ENCODE results near the gene CDCP1. TPM values are rescaled to one million over a fixed set of nuclear protein-coding genes. Genes with fewer than 3 reads are reported as not detected.

Gene CDCP1
- total RNA-seq, 1 experiment from 2014 or later = 66.9 TPM

DNA sequence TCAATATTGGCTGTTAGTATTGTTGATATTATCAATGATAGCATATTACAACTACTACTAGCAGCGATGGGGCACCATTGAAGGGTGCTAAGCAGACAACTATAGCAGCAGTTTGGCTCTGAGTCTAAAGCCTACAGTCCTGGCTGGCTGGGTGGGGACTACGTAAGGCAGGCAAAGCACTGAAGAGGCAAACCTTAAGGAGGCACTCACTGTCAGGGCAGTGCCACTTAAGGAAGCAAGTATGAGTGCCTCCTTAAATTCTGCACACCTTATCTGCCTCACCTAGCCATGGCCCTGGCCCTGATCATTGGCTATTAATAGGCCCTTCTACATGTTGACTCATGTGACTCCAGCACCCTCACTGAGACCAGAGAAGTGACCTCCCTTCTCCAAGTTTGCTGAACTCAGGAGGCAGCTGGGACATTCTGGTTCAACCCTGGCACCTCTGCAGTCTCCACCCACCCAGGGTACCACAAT lies 20.6 kb downstream of the CDCP1 start:
- Mint-ChIP-seq H3K4me3 (ENCODE audit: low read depth, unreplicated experiment) (no peak overlapping the region), H3K9me3 (ENCODE audit: low read depth, unreplicated experiment) (no peaks in the 10 kb centered on the region), H3K36me3 (ENCODE audit: insufficient read depth, unreplicated experiment) (peaks cover 23% of the 10 kb centered on the region), H3K27me3 (ENCODE audit: unreplicated experiment) (no peaks in the 10 kb centered on the region), H3K4me1 (ENCODE audit: low read depth, unreplicated experiment) (peaks cover 56% of the 10 kb centered on the region), H3K27ac (ENCODE audit: unreplicated experiment) (peak overlapping the region; percentile 75)
- no TSS peak for BruUV-seq (replicated peaks)
- TF ChIP-seq, protein P1, sequence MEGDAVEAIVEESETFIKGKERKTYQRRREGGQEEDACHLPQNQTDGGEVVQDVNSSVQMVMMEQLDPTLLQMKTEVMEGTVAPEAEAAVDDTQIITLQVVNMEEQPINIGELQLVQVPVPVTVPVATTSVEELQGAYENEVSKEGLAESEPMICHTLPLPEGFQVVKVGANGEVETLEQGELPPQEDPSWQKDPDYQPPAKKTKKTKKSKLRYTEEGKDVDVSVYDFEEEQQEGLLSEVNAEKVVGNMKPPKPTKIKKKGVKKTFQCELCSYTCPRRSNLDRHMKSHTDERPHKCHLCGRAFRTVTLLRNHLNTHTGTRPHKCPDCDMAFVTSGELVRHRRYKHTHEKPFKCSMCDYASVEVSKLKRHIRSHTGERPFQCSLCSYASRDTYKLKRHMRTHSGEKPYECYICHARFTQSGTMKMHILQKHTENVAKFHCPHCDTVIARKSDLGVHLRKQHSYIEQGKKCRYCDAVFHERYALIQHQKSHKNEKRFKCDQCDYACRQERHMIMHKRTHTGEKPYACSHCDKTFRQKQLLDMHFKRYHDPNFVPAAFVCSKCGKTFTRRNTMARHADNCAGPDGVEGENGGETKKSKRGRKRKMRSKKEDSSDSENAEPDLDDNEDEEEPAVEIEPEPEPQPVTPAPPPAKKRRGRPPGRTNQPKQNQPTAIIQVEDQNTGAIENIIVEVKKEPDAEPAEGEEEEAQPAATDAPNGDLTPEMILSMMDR (IDR thresholded peaks at IDR 0.05; ENCODE audit: unreplicated experiment) = no peak
- peak; percentile 69 for DNase-seq
- CTCF ChIA-PET = interaction anchor here (0.6 to 1.1 kb wide), 5 partner anchors 11 to 87 kb away, joined by 3 read pairs; no protein-coding TSS in a partner anchor
- intact Hi-C loops (cut with micrococcal nuclease; ENCODE audit: unreplicated experiment) = no loop called here

DNA sequence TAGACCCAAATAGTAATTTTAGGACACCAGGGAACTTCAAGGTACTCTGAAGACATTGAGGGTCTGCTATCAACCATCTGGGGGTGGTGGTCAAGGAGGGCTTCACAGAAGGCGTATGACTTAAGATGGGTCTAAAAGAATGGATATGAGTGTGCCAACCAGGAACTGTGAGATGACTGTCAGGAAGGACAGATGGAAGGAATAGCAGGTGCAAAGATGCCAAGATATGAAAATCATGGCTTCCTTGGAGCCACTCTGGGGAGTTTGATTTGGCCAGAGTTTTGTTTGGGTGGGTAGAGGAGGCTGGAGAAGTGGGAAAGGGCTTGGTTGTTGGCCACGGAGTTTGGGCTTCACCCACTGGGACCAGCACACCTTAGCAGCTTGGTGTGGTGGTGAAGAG lies 21.2 kb downstream of the CDCP1 start:
- Mint-ChIP-seq H3K27me3 (ENCODE audit: unreplicated experiment) (no peaks in the 10 kb centered on the region), H3K27ac (ENCODE audit: unreplicated experiment) (peak overlapping the region; percentile 83), H3K9me3 (ENCODE audit: low read depth, unreplicated experiment) (no peaks in the 10 kb centered on the region), H3K4me3 (ENCODE audit: low read depth, unreplicated experiment) (no peak overlapping the region), H3K36me3 (ENCODE audit: insufficient read depth, unreplicated experiment) (peaks cover 23% of the 10 kb centered on the region), H3K4me1 (ENCODE audit: low read depth, unreplicated experiment) (peaks cover 63% of the 10 kb centered on the region)
- CTCF ChIA-PET = no interaction called here
- BruUV-seq (replicated peaks) = TSS peak; percentile 80
- intact Hi-C loops (cut with micrococcal nuclease; ENCODE audit: unreplicated experiment) = loop anchor here (5.0 kb wide), 3 partner anchors 42 to 87 kb away; no protein-coding TSS in a partner anchor
- DNase-seq = no peak
- TF ChIP-seq, protein P1 (IDR thresholded peaks at IDR 0.05; ENCODE audit: unreplicated experiment) = no peak

DNA sequence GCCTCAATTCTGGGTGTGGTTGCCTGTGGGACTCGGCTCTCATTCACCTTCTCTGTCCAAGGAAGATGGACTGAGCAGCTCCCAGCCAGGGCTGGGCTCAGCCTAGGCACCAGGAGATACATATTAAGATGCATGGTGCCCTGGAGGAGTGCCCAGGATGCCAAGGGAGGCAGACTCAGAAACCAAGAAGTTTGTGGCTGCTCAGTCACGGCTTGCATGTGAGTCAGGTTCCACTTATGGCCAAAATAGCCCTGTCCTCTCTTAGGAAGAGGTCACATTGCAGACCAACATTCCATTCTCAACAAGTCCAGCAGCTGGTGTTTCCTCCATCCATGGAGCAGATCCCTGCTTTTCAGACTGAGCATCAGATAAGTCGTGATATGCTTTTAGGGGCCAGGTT lies 21.8 kb downstream of the CDCP1 start:
- no peak for DNase-seq
- H3K4me3 Mint-ChIP-seq (ENCODE audit: low read depth, unreplicated experiment) = peak overlapping the region; percentile 21
- CTCF ChIA-PET = interaction anchor here (1.1 to 1.5 kb wide), 2 partner anchors 21 to 84 kb away, joined by 4 to 5 read pairs; no protein-coding TSS in a partner anchor
- peaks cover 69% of the 10 kb centered on the region for H3K4me1 Mint-ChIP-seq (ENCODE audit: low read depth, unreplicated experiment)
- TF ChIP-seq, protein P1 (IDR thresholded peaks at IDR 0.05; ENCODE audit: unreplicated experiment) = no peak
- H3K27me3 Mint-ChIP-seq (ENCODE audit: unreplicated experiment) = no peaks in the 10 kb centered on the region
- BruUV-seq (replicated peaks) = no TSS peak
- intact Hi-C loops (cut with micrococcal nuclease; ENCODE audit: unreplicated experiment) = loop anchor here (5.0 kb wide), 3 partner anchors 43 to 88 kb away; no protein-coding TSS in a partner anchor
- H3K36me3 Mint-ChIP-seq (ENCODE audit: insufficient read depth, unreplicated experiment) = peaks cover 23% of the 10 kb centered on the region
- H3K9me3 Mint-ChIP-seq (ENCODE audit: low read depth, unreplicated experiment) = no peaks in the 10 kb centered on the region
- peak overlapping the region; percentile 83 for H3K27ac Mint-ChIP-seq (ENCODE audit: unreplicated experiment)

DNA sequence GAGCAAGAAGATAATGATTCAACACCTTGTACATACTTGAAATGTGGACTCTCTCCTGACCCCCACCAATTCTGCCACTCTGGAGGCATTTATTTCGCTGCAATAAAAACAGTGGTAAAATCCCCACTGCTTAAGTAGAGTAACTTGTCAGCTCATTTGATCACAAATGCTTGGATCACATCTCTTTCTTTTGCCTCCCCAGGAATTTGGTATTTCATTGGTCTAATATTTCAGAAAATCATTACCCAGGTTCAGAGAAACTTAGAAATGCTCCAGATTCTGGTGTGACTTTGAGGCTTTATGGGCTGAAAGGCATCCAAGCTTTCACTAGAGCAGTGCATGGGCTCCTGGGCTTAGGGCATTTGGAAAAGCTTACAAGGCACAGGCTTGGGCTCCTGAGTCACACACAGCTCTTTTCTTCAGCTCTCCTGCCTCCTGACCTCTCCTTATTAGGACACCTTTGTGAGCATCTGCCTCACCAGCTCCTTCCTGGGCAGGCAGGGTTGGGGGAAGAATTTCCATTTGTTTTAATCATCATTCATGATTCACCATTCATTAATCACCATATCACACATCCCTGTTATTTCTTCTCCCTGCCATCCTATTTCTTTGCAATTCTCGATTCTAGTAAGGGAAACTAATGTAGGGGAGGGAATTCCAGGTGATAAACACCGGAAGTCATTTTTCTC lies 22.5 kb downstream of the CDCP1 start:
- Mint-ChIP-seq H3K9me3 (ENCODE audit: low read depth, unreplicated experiment) (no peaks in the 10 kb centered on the region), H3K27me3 (ENCODE audit: unreplicated experiment) (no peaks in the 10 kb centered on the region), H3K36me3 (ENCODE audit: insufficient read depth, unreplicated experiment) (peaks cover 23% of the 10 kb centered on the region), H3K27ac (ENCODE audit: unreplicated experiment) (peak overlapping the region; percentile 83), H3K4me1 (ENCODE audit: low read depth, unreplicated experiment) (peaks cover 73% of the 10 kb centered on the region), H3K4me3 (ENCODE audit: low read depth, unreplicated experiment) (peak overlapping the region; percentile 21)
- DNase-seq = peak; percentile 28
- TF ChIP-seq, protein P1 (IDR thresholded peaks at IDR 0.05; ENCODE audit: unreplicated experiment) = no peak
- TSS peak; percentile 27 for BruUV-seq (replicated peaks)
- intact Hi-C loops (cut with micrococcal nuclease; ENCODE audit: unreplicated experiment) = loop anchor here (5.0 kb wide), 3 partner anchors 44 to 89 kb away; no protein-coding TSS in a partner anchor
- CTCF ChIA-PET = interaction anchor here (0.8 to 2.1 kb wide), 6 partner anchors 15 to 87 kb away, joined by 3 to 8 read pairs (median 5); no protein-coding TSS in a partner anchor

Measured in Calu3 (cell line).